Measurements from ENCODE around the gene MAGI1. TPM values are rescaled to one million over a fixed set of nuclear protein-coding genes. Genes with fewer than 3 reads are reported as not detected.

The MAGI1 gene
- total RNA-seq, 1 donor from 2014 or later: 47.1 TPM

GRCh38 chr3:65497236-65497635, 541.5 kb downstream of the MAGI1 start:
- Histone ChIP-seq H3K4me3 (no peak overlapping the region), H3K4me1 (no peaks in the 10 kb centered on the region), H3K9me3 (no peaks in the 10 kb centered on the region), H3K27me3 (no peaks in the 10 kb centered on the region), H3K27ac (no peak overlapping the region), H3K36me3 (no peaks in the 10 kb centered on the region)
- intact Hi-C loops (cut with DNase I): no loop called here
- no peak for DNase-seq (ENCODE audit: extremely low spot score in 2 of 2)
- TF ChIP-seq CTCF (IDR thresholded peaks at IDR 0.05) (no peak), POLR2A (IDR thresholded peaks at IDR 0.05) (no peak), POLR2AphosphoS5 (IDR thresholded peaks at IDR 0.05; ENCODE audit: insufficient read depth in 1 of 2, low read depth in 1 of 2) (no peak)

- no peak for DNase-seq (ENCODE audit: extremely low spot score in 2 of 2)
- Histone ChIP-seq H3K4me1 (no peaks in the 10 kb centered on the region), H3K36me3 (no peaks in the 10 kb centered on the region), H3K27me3 (no peaks in the 10 kb centered on the region), H3K27ac (no peak overlapping the region), H3K4me3 (no peak overlapping the region), H3K9me3 (no peaks in the 10 kb centered on the region)
- TF ChIP-seq CTCF (IDR thresholded peaks at IDR 0.05) (no peak), POLR2A (IDR thresholded peaks at IDR 0.05) (no peak), POLR2AphosphoS5 (IDR thresholded peaks at IDR 0.05; ENCODE audit: insufficient read depth in 1 of 2, low read depth in 1 of 2) (peak in 1 of 2 donors; percentile 2)
- intact Hi-C loops (cut with DNase I): no loop called here
These were observed 544.8 kb downstream of the MAGI1 start for GRCh38 chr3:65493938-65494337.

GRCh38 chr3:65493371-65493882, 545.3 kb downstream of the MAGI1 start:
- H3K36me3 ChIP-seq: no peaks in the 10 kb centered on the region
- no peaks in the 10 kb centered on the region for H3K9me3 ChIP-seq
- H3K27ac ChIP-seq: no peak overlapping the region
- DNase-seq (ENCODE audit: extremely low spot score in 2 of 2): no peak
- no peaks in the 10 kb centered on the region for H3K4me1 ChIP-seq
- TF ChIP-seq POLR2AphosphoS5 (IDR thresholded peaks at IDR 0.05; ENCODE audit: insufficient read depth in 1 of 2, low read depth in 1 of 2) (peak in 1 of 2 donors; percentile 19), CTCF (IDR thresholded peaks at IDR 0.05) (no peak), POLR2A (IDR thresholded peaks at IDR 0.05) (no peak)
- intact Hi-C loops (cut with DNase I): no loop called here
- no peaks in the 10 kb centered on the region for H3K27me3 ChIP-seq
- H3K4me3 ChIP-seq: no peak overlapping the region

GRCh38 chr3:65492249-65492648, 546.5 kb downstream of the MAGI1 start:
- DNase-seq (ENCODE audit: extremely low spot score in 2 of 2): no peak
- Histone ChIP-seq H3K27ac (no peak overlapping the region), H3K36me3 (no peaks in the 10 kb centered on the region), H3K4me1 (no peaks in the 10 kb centered on the region), H3K9me3 (no peaks in the 10 kb centered on the region), H3K4me3 (no peak overlapping the region), H3K27me3 (no peaks in the 10 kb centered on the region)
- TF ChIP-seq POLR2A (IDR thresholded peaks at IDR 0.05): no peak
- TF ChIP-seq CTCF (IDR thresholded peaks at IDR 0.05): no peak
- no peak for TF ChIP-seq POLR2AphosphoS5 (IDR thresholded peaks at IDR 0.05; ENCODE audit: insufficient read depth in 1 of 2, low read depth in 1 of 2)
- intact Hi-C loops (cut with DNase I): no loop called here

GRCh38 chr3:65490114-65490513, 548.6 kb downstream of the MAGI1 start:
- no peak for DNase-seq (ENCODE audit: extremely low spot score in 2 of 2)
- no peak for TF ChIP-seq CTCF (IDR thresholded peaks at IDR 0.05)
- TF ChIP-seq POLR2AphosphoS5 (IDR thresholded peaks at IDR 0.05; ENCODE audit: insufficient read depth in 1 of 2, low read depth in 1 of 2): no peak
- no peak for TF ChIP-seq POLR2A (IDR thresholded peaks at IDR 0.05)
- no peaks in the 10 kb centered on the region for H3K36me3 ChIP-seq
- intact Hi-C loops (cut with DNase I): no loop called here
- H3K4me3 ChIP-seq: no peak overlapping the region
- H3K9me3 ChIP-seq: no peaks in the 10 kb centered on the region
- H3K27me3 ChIP-seq: no peaks in the 10 kb centered on the region
- H3K27ac ChIP-seq: no peak overlapping the region
- peaks cover 20% of the 10 kb centered on the region for H3K4me1 ChIP-seq

Data from vagina (tissue), 2 donors.